WTC11 (cell line): ENCODE data around the gene SAMSN1. TPM values are rescaled to one million over a fixed set of nuclear protein-coding genes. Genes with fewer than 3 reads are reported as not detected.

Experiments used
- ATAC-seq: fragments of 200-7000 bp; cut with Tn5 transposase; 2 replicates; pipeline ENCODE4 v1.10.0; 2021; ENCODE audit warnings: mild to moderate bottlenecking, moderate library complexity
- CTCF ChIA-PET: fragments of 300-600 bp; sonication (Branson Sonifier 250); formaldehyde crosslinking; loops from one replicate; lab custom pipeline; 2021; ENCODE audit warnings: antibody characterized with exemption; lab: Charles Lee
- POLR2A ChIA-PET: fragments of 350-600 bp; sonication (Branson Sonifier 250); formaldehyde crosslinking; loops from one replicate; lab custom pipeline; 2021; ENCODE audit warnings: antibody characterized with exemption; lab: Charles Lee
- DNase-seq: peaks from one replicate; pipeline ENCODE4 v3.0.0; 2021; ENCODE audit warnings: low spot score
- H3K27ac Mint-ChIP-seq: 2 replicates; pipeline ENCODE4 v1.8.0; 2021; ENCODE audit warnings: mixed read lengths
- H3K27me3 Mint-ChIP-seq: 2 replicates; pipeline ENCODE4 v1.8.0; 2021; ENCODE audit warnings: low read depth, mild to moderate bottlenecking, moderate library complexity, mixed read lengths
- H3K36me3 Mint-ChIP-seq: 2 replicates; pipeline ENCODE4 v1.8.0; 2021; ENCODE audit warnings: mixed read lengths
- H3K4me1 Mint-ChIP-seq: 2 replicates; pipeline ENCODE4 v1.8.0; 2022; ENCODE audit warnings: mixed read lengths
- H3K4me3 Mint-ChIP-seq: 2 replicates; pipeline ENCODE4 v1.8.0; 2021; ENCODE audit warnings: mild to moderate bottlenecking, moderate library complexity, mixed read lengths
- H3K9me3 Mint-ChIP-seq: 2 replicates; pipeline ENCODE4 v1.8.0; 2021; ENCODE audit warnings: mixed read lengths
- ATF6 ChIP-seq: sonication (generic); formaldehyde crosslinking; IDR thresholded peaks from 2 replicates; pipeline ENCODE4 v1.8.1; 2023; ENCODE audit warnings: mild to moderate bottlenecking, missing genetic modification reagents
- CBFB ChIP-seq: sonication (generic); formaldehyde crosslinking; IDR thresholded peaks from 2 replicates; pipeline ENCODE4 v1.8.1; 2022; ENCODE audit warnings: mild to moderate bottlenecking, low read depth, missing genetic modification reagents
- CTCF ChIP-seq: fragments of 200-600 bp; IDR thresholded peaks from 2 replicates; pipeline ENCODE4 v1.8.0; 2022; ENCODE audit warnings: antibody characterized with exemption
- E2F1 ChIP-seq: sonication (generic); formaldehyde crosslinking; IDR thresholded peaks from 2 replicates; pipeline ENCODE4 v1.8.0; 2022; ENCODE audit warnings: mild to moderate bottlenecking, missing genetic modification reagents
- FOXP1 ChIP-seq: sonication (generic); formaldehyde crosslinking; IDR thresholded peaks from 2 replicates; pipeline ENCODE4 v1.8.0; 2022; ENCODE audit warnings: missing genetic modification reagents, mild to moderate bottlenecking, moderate library complexity, borderline replicate concordance
- HMGA2 ChIP-seq: fragments of 250-450 bp; sonication (Bioruptor Pico); IDR thresholded peaks from 2 replicates; pipeline ENCODE4 v1.4.0; 2021; ENCODE audit warnings: mild to moderate bottlenecking, moderate library complexity
- JAZF1 ChIP-seq: fragments of 250-450 bp; sonication (Bioruptor Pico); IDR thresholded peaks from 2 replicates; pipeline ENCODE4 v1.9.0; 2021; ENCODE audit warnings: moderate library complexity, mild to moderate bottlenecking, inconsistent platforms
- NR1H2 ChIP-seq: sonication (generic); formaldehyde crosslinking; IDR thresholded peaks from 2 replicates; pipeline ENCODE4 v1.9.0; 2021; ENCODE audit warnings: mild to moderate bottlenecking, moderate library complexity, missing genetic modification reagents
- RORB ChIP-seq: fragments of 250-450 bp; sonication (Bioruptor Pico); IDR thresholded peaks from 2 replicates; pipeline ENCODE4 v1.9.0; 2021; ENCODE audit warnings: mild to moderate bottlenecking
- TEAD1 ChIP-seq: sonication (generic); formaldehyde crosslinking; IDR thresholded peaks from 2 replicates; pipeline ENCODE4 v1.8.0; 2022; ENCODE audit warnings: mild to moderate bottlenecking, missing genetic modification reagents
- TP53 ChIP-seq: sonication (generic); formaldehyde crosslinking; IDR thresholded peaks from 2 replicates; pipeline ENCODE4 v1.8.1; 2023; ENCODE audit warnings: mild to moderate bottlenecking, missing genetic modification reagents
- ZNF232 ChIP-seq: sonication (generic); formaldehyde crosslinking; IDR thresholded peaks from 2 replicates; pipeline ENCODE4 v1.8.0; 2022; ENCODE audit warnings: mild to moderate bottlenecking, missing genetic modification reagents
- ZNF423 ChIP-seq: fragments of 250-450 bp; sonication (Bioruptor Pico); IDR thresholded peaks from 2 replicates; pipeline ENCODE4 v2.1.2; 2022; ENCODE audit warnings: mild to moderate bottlenecking, moderate library complexity
- total RNA-seq: library from RNA; stranded (reverse); gene quantifications from 3 replicates; pipeline ENCODE4 v1.2.3, GENCODE V29; 2021
- TF ChIP-seq, protein P1 (sequence below): fragments of 250-450 bp; sonication (Bioruptor Pico); conservative IDR thresholded peaks from 2 replicates; pipeline ENCODE4 v1.9.0; 2021; ENCODE audit warnings: mild to moderate bottlenecking
- TF ChIP-seq, protein P2 (sequence below): sonication (generic); formaldehyde crosslinking; IDR thresholded peaks from 2 replicates; pipeline ENCODE4 v1.8.1; 2023; ENCODE audit warnings: mild to moderate bottlenecking, missing genetic modification reagents

The SAMSN1 gene
- total RNA-seq, 1 experiment from 2014 or later, result 1.2 TPM

- no peak for TF ChIP-seq TEAD1 (CRISPR knock-in tag)
- no peak for TF ChIP-seq FOXP1 (CRISPR knock-in tag)
- TF ChIP-seq ZNF232, result no peak
- TF ChIP-seq TP53 (CRISPR knock-in tag), result no peak
- TF ChIP-seq JAZF1 (CRISPR knock-in tag), result no peak
- TF ChIP-seq E2F1, result no peak
- no peak for TF ChIP-seq NR1H2 (CRISPR knock-in tag)
- Mint-ChIP-seq H3K4me3 (no peak overlapping the region), H3K4me1 (peaks cover 12% of the 10 kb centered on the region), H3K9me3 (no peaks in the 10 kb centered on the region), H3K27me3 (no peaks in the 10 kb centered on the region), H3K36me3 (no peaks in the 10 kb centered on the region), H3K27ac (no peak overlapping the region)
- CTCF ChIA-PET, result interaction anchor here (1.2 to 1.4 kb wide), 3 partner anchors 285 to 1100 kb away, joined by 3 to 4 read pairs (median 3); no protein-coding TSS in a partner anchor
- POLR2A ChIA-PET, result no interaction called here
- no peak for DNase-seq
- ATAC-seq, result no peak
Observed at GRCh38 chr21:14452727-14453241, 93.3 kb downstream of the SAMSN1 start.

DNA sequence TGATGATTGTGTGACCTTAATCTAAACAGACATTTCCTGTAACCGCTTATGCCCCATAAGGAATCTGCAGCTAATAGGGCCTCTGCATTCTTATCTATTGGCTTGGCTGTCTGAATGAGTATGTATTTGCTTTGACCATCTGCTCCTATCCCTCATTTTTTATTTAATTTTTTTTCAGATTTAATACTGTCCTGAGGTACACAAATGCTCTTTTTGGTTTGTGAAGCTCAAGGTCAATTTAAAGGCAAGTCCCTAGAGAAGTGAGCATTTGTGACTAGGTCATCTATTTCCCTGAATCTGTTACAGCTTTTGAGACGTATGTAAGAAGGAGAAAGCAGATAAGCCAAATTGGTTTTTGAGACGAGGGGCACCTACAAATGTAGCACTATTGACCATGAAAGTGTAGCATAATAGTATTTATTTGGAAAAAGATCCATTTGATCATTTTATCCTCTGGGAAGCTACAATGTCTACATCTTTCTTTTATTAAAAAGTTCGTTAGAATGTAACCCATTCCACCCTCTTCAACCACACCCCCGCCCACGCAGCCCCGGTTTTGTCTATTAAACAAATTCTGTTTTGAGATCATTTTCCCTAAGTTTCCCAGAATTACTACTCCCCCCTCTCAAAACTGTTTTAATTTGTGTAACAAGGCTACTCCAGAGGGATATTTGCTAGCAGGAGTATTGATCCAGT, 93.9 kb downstream of the SAMSN1 start:
- H3K27me3 Mint-ChIP-seq, result no peaks in the 10 kb centered on the region
- ChIA-PET CTCF (interaction anchor here (1.2 to 1.4 kb wide), 2 partner anchors 416 to 1101 kb away, joined by 3 read pairs; no protein-coding TSS in a partner anchor), POLR2A (no interaction called here)
- no peak overlapping the region for H3K4me3 Mint-ChIP-seq
- H3K9me3 Mint-ChIP-seq, result no peaks in the 10 kb centered on the region
- no peaks in the 10 kb centered on the region for H3K36me3 Mint-ChIP-seq
- no peak for ATAC-seq
- H3K27ac Mint-ChIP-seq, result no peak overlapping the region
- TF ChIP-seq, protein P1, sequence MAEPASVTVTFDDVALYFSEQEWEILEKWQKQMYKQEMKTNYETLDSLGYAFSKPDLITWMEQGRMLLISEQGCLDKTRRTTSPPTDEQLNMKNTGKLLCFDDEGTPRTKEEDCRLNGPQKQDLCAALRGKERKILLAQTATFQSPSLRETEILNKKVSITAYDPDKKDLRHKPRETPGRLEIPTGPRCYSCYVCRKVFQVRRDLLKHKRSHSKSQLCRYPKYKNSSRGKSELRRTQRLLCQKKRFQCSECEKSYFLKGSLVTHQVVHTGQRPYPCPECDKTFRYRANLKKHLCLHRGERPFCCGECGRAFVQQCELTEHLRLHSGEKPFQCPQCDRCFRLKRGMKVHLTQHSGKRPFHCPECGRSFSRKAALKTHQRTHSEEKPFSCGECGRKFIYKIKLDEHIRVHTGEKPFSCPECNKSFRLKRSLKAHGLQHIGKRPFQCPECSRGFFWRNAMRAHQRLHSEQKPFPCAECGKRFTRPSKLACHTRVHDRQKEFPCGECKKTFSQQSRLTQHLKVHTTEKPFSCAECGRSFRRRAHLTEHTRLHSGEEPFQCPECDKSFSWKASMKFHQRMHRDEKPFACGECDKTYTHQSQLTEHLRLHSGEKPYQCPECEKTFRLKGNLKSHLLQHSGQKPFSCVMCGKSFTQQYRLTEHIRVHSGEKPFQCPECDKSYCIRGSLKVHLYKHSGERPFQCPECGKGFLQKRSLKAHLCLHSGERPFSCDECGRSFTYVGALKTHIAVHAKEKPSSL (CRISPR knock-in tag), result no peak
- TF ChIP-seq HMGA2 (CRISPR knock-in tag), result no peak
- TF ChIP-seq ATF6 (CRISPR knock-in tag), result no peak
- TF ChIP-seq, protein P2, sequence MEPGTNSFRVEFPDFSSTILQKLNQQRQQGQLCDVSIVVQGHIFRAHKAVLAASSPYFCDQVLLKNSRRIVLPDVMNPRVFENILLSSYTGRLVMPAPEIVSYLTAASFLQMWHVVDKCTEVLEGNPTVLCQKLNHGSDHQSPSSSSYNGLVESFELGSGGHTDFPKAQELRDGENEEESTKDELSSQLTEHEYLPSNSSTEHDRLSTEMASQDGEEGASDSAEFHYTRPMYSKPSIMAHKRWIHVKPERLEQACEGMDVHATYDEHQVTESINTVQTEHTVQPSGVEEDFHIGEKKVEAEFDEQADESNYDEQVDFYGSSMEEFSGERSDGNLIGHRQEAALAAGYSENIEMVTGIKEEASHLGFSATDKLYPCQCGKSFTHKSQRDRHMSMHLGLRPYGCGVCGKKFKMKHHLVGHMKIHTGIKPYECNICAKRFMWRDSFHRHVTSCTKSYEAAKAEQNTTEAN (CRISPR knock-in tag), result no peak
- no peak for TF ChIP-seq CBFB (CRISPR knock-in tag)
- TF ChIP-seq CTCF, result no peak
- no peak for TF ChIP-seq RORB (CRISPR knock-in tag)
- no peak for TF ChIP-seq ZNF423 (CRISPR knock-in tag)
- TF ChIP-seq TEAD1 (CRISPR knock-in tag), result no peak
- no peak for DNase-seq
- H3K4me1 Mint-ChIP-seq, result peaks cover 12% of the 10 kb centered on the region
